DOHH2 (cell line): ENCODE measurements around the gene CCR4.

Source experiments
- CTCF ChIP-seq: fragments of 200-600 bp; sonication (generic); IDR thresholded peaks from one replicate; pipeline ENCODE4 v1.5.1; 2014; ENCODE audit warnings: antibody characterized with exemption, mild to moderate bottlenecking, low read depth, low read length; ENCODE audit not compliant: poor library complexity, severe bottlenecking
- EZH2phosphoT487 ChIP-seq: fragments of 200-600 bp; sonication (generic); IDR thresholded peaks from 2 replicates; pipeline ENCODE4 v1.6.1; 2017; ENCODE audit warnings: borderline replicate concordance, mild to moderate bottlenecking, antibody characterized with exemption, low read length, moderate library complexity, mixed read lengths

GRCh38 chr3:32969656-32970055, 18.2 kb downstream of the CCR4 start:
- no peak for TF ChIP-seq CTCF
- TF ChIP-seq EZH2phosphoT487, result no peak
